GM06990 (cell line): ENCODE results near the gene SYNM.

Source experiments
- DNase-seq: peaks from one replicate; pipeline ENCODE4 v3.0.0-alpha.2; 2011; ENCODE audit not compliant: insufficient read length; ENCODE audit errors: extremely low read depth
- H3K27me3 ChIP-seq: replicated peaks from 2 replicates; pipeline ENCODE4 v1.6.0; 2011; ENCODE audit warnings: low read length; ENCODE audit not compliant: control insufficient read depth, insufficient read depth
- H3K36me3 ChIP-seq: 2 replicates; pipeline ENCODE4 v1.5.1; 2011; ENCODE audit warnings: low read length; ENCODE audit not compliant: control insufficient read depth, insufficient read depth
- H3K4me3 ChIP-seq: replicated peaks from 2 replicates; pipeline ENCODE4 v1.5.1; 2011; ENCODE audit warnings: low read depth, mild to moderate bottlenecking, control low read depth, low read length
- TF ChIP-seq, protein P1 (sequence below): IDR thresholded peaks from 2 replicates; pipeline ENCODE4 v1.5.1; 2011; ENCODE audit warnings: low read length, control low read depth, mild to moderate bottlenecking, inconsistent platforms; ENCODE audit not compliant: insufficient read depth, poor library complexity, severe bottlenecking

SYNM gene

DNA sequence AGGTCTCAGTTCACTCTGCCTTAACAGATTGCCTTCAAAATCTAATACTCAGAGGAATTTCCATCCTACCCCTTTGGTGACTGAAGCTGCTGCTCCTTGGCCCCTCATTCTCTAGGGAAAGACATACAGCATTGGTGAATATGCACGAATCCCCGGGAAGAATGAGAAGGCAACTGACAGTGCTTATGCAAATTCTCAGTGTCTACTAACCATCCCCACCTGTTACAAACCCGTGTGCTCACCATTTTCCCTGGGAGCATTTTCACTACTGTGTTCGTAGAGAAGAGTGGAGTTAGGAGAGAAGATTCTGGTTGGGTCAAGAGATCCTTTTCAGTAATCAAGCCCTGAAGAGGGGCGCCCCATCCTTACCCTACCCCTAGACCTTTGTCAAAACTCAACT lies 37.7 kb downstream of the SYNM start:
- H3K27me3 ChIP-seq: no peaks in the 10 kb centered on the region
- no peaks in the 10 kb centered on the region for H3K36me3 ChIP-seq
- TF ChIP-seq, protein P1, sequence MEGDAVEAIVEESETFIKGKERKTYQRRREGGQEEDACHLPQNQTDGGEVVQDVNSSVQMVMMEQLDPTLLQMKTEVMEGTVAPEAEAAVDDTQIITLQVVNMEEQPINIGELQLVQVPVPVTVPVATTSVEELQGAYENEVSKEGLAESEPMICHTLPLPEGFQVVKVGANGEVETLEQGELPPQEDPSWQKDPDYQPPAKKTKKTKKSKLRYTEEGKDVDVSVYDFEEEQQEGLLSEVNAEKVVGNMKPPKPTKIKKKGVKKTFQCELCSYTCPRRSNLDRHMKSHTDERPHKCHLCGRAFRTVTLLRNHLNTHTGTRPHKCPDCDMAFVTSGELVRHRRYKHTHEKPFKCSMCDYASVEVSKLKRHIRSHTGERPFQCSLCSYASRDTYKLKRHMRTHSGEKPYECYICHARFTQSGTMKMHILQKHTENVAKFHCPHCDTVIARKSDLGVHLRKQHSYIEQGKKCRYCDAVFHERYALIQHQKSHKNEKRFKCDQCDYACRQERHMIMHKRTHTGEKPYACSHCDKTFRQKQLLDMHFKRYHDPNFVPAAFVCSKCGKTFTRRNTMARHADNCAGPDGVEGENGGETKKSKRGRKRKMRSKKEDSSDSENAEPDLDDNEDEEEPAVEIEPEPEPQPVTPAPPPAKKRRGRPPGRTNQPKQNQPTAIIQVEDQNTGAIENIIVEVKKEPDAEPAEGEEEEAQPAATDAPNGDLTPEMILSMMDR: no peak
- no peak overlapping the region for H3K4me3 ChIP-seq
- no peak for DNase-seq

DNA sequence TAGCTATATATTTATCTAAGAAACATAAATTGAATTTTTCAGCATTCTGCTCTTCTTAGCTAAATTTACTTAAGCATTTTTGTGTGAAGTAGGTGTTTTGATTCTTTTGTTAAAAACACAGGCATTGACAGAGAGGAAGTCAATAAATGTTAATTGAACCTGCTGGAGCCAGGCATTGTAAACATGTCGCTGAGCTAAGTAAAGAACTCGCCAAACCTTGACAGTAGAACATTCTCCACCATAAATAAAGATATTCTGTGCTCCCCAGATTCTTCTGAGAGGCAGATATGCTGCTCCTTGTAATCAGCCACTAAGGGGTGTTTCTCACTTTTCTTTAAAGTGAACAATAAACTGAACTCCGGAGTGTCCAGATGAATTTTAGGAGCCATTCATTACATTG lies 38.4 kb downstream of the SYNM start:
- no peak for DNase-seq
- Histone ChIP-seq H3K36me3 (no peaks in the 10 kb centered on the region), H3K4me3 (no peak overlapping the region), H3K27me3 (no peaks in the 10 kb centered on the region)
- TF ChIP-seq, protein P1: no peak

DNA sequence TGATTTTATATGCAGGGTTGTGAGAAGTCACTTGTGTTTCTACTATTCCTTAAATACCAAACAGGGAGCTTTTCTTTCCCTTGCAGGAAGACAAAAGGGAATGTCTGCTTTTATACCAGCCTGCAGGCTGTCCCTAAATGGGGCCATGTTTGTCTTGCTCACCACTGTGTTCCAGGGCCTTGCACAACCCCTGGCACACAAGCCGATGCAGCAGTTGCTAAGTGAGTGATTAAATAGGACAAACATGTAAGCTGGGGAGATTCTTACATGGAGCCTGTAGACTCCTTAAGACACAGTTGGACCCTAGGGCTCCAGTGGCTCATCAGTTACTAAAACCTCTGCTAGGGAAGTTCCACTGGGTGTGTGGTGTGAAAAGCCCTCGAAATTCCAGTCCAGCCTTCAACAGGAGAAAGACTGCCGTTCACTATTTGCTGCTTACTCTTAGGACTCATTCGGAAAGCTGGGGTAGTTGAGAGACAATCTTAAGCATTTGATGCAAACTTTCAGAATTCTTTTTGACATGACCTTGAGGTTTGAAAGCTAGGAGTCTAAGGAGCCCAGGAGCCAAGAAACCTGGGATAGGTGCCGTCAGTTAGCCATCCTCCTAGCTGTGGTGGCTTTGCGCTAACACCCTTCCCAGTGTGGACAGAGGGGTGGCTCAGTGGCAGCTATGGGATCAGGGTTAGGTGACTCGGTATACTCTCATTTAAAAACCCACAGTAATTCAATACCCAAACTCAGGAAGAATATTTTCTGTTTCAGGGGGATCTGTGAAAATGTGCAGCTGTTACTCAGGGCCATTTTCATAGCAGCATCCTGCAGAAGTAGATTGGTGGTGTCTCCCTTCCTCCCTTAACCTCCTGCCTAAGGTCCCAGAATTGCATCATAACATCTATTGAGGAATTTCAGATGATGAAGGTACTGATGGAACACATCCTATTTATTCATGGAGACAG lies 39.1 kb downstream of the SYNM start:
- DNase-seq: no peak
- Histone ChIP-seq H3K36me3 (no peaks in the 10 kb centered on the region), H3K27me3 (no peaks in the 10 kb centered on the region), H3K4me3 (no peak overlapping the region)
- TF ChIP-seq, protein P1: no peak

DNA sequence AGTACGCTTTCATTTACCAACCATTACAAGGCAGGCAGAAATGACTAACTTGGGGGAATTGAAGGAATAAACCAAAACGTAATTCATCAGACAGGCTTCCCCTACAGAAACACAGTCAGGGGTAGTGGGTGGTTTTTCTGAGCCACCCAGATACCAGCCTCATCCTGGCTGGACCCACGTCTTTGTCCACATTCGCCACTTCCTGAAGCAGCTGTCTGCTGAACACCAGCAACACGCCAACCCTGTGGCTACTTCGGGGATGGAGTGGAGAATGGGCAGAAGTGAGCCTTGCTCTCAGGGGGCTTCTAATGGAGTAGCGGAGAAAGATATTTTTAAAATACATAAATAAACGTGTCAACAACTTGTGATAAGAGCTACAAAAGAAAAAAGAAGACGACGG lies 40.1 kb downstream of the SYNM start:
- no peak for DNase-seq
- Histone ChIP-seq H3K36me3 (no peaks in the 10 kb centered on the region), H3K27me3 (no peaks in the 10 kb centered on the region), H3K4me3 (no peak overlapping the region)
- TF ChIP-seq, protein P1: no peak

DNA sequence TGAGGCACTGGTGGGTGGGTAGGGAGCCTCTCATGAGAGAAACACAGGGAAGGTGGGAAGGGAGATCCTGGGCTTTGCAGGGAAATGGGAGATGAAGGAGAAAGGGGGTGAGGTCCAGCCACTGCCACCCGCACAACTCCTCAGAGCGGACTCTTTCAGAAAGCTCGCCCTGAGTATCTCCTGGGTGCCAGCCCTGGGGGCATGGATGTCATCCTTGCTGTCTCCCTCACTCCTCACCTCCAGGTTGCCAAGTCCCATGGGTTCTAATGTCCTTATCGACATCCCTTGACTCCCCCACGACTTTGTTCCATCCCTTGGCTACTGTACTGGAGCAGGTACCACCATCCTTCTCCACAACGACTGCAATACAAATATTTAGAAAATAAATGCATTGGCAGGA lies 40.9 kb downstream of the SYNM start:
- H3K4me3 ChIP-seq: no peak overlapping the region
- TF ChIP-seq, protein P1: no peak
- H3K27me3 ChIP-seq: no peaks in the 10 kb centered on the region
- no peaks in the 10 kb centered on the region for H3K36me3 ChIP-seq
- DNase-seq: no peak
